ENCODE data around the gene HS3ST5. TPM values are rescaled to one million over a fixed set of nuclear protein-coding genes. Genes with fewer than 3 reads are reported as not detected.

HS3ST5 gene
- total RNA-seq, 3 donors from 2014 or later, result not detected

GRCh38 chr6:114160881-114161280 is 181.9 kb downstream of the HS3ST5 start:
- Histone ChIP-seq H3K4me3 (no peak overlapping the region), H3K27me3 (no peaks in the 10 kb centered on the region), H3K27ac (no peak overlapping the region), H3K36me3 (no peaks in the 10 kb centered on the region), H3K9me3 (no peaks in the 10 kb centered on the region), H3K4me1 (no peaks in the 10 kb centered on the region)
- TF ChIP-seq POLR2A (IDR thresholded peaks at IDR 0.05), result no peak
- TF ChIP-seq CTCF (IDR thresholded peaks at IDR 0.05), result no peak
- no peak for TF ChIP-seq POLR2AphosphoS5 (IDR thresholded peaks at IDR 0.05)
- intact Hi-C loops (cut with DNase I; ENCODE audit: low total_unique reads), result no loop called here
- DNase-seq (ENCODE audit: low spot score in 2 of 2), result no peak

DNA sequence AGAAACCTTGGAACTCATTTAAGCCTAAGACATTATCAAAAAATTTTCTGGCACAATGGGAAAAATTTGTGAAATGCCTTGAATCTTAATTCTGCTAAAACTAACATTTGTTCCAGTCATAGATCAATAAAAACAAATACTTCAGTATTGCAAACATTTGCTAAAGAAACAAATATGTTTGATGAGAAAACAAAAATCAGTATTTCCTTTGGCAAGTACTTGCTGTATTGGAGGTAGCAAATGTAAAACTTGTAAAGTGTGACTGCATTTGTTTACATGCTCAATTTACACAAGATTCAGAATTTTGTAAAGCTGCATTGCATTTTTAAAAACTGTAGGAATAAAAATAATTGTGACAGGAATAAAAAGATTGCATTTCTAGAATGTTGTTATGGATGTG is 183.1 kb downstream of the HS3ST5 start:
- Histone ChIP-seq H3K27ac (no peak overlapping the region), H3K27me3 (no peaks in the 10 kb centered on the region), H3K4me3 (no peak overlapping the region), H3K9me3 (no peaks in the 10 kb centered on the region), H3K4me1 (no peaks in the 10 kb centered on the region), H3K36me3 (no peaks in the 10 kb centered on the region)
- TF ChIP-seq CTCF (IDR thresholded peaks at IDR 0.05) (no peak), POLR2A (IDR thresholded peaks at IDR 0.05) (no peak), POLR2AphosphoS5 (IDR thresholded peaks at IDR 0.05) (no peak)
- intact Hi-C loops (cut with DNase I; ENCODE audit: low total_unique reads), result no loop called here
- no peak for DNase-seq (ENCODE audit: low spot score in 2 of 2)

- Histone ChIP-seq H3K27me3 (no peaks in the 10 kb centered on the region), H3K4me1 (no peaks in the 10 kb centered on the region), H3K9me3 (no peaks in the 10 kb centered on the region), H3K36me3 (no peaks in the 10 kb centered on the region), H3K4me3 (no peak overlapping the region), H3K27ac (no peak overlapping the region)
- no peak for TF ChIP-seq POLR2A (IDR thresholded peaks at IDR 0.05)
- no peak for TF ChIP-seq POLR2AphosphoS5 (IDR thresholded peaks at IDR 0.05)
- TF ChIP-seq CTCF (IDR thresholded peaks at IDR 0.05), result no peak
- intact Hi-C loops (cut with DNase I; ENCODE audit: low total_unique reads), result no loop called here
- no peak for DNase-seq (ENCODE audit: low spot score in 2 of 2)
Observed at GRCh38 chr6:114158838-114159694, 183.8 kb downstream of the HS3ST5 start.

DNA sequence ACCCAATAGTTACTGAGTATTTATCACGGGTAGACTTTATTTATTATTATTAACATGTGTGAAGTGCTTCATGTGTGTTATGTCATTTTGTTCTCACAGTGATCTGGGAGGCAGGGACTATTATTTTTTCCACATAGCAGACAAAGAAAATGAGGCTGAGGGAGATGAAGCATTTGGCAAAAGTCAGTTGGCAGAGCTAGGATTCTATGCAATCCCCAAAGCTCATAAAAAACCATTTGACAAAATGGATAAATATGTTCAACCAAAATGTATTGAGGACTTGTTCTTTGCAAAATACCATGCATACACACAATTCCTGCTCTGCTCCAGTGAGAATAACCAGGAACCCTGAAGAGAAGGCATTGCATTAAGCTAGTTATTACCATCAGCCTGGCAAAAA is 184.4 kb downstream of the HS3ST5 start:
- Histone ChIP-seq H3K4me1 (no peaks in the 10 kb centered on the region), H3K4me3 (no peak overlapping the region), H3K27me3 (no peaks in the 10 kb centered on the region), H3K27ac (no peak overlapping the region), H3K36me3 (no peaks in the 10 kb centered on the region), H3K9me3 (no peaks in the 10 kb centered on the region)
- no peak for DNase-seq (ENCODE audit: low spot score in 2 of 2)
- intact Hi-C loops (cut with DNase I; ENCODE audit: low total_unique reads), result no loop called here
- TF ChIP-seq POLR2AphosphoS5 (IDR thresholded peaks at IDR 0.05) (no peak), CTCF (IDR thresholded peaks at IDR 0.05) (no peak), POLR2A (IDR thresholded peaks at IDR 0.05) (no peak)

- H3K4me3 ChIP-seq, result no peak overlapping the region
- TF ChIP-seq POLR2A (IDR thresholded peaks at IDR 0.05) (no peak), POLR2AphosphoS5 (IDR thresholded peaks at IDR 0.05) (no peak), CTCF (IDR thresholded peaks at IDR 0.05) (no peak)
- DNase-seq (ENCODE audit: low spot score in 2 of 2), result no peak
- H3K36me3 ChIP-seq, result no peaks in the 10 kb centered on the region
- H3K9me3 ChIP-seq, result no peaks in the 10 kb centered on the region
- H3K4me1 ChIP-seq, result no peaks in the 10 kb centered on the region
- H3K27me3 ChIP-seq, result no peaks in the 10 kb centered on the region
- intact Hi-C loops (cut with DNase I; ENCODE audit: low total_unique reads), result no loop called here
- no peak overlapping the region for H3K27ac ChIP-seq
Observed at GRCh38 chr6:114157848-114158247, 185.0 kb downstream of the HS3ST5 start.

All from breast epithelium (tissue), 4 donors.